Measurements from ENCODE around the gene PCDH12.

PCDH12 gene

GRCh38 chr5:141965071-141965470, 7.1 kb upstream of the PCDH12 start:
- no peak for DNase-seq (ENCODE audit: insufficient read length)
- FAIRE-seq, result no peak
- no peak for TF ChIP-seq POLR2AphosphoS5 (IDR thresholded peaks at IDR 0.05; ENCODE audit: low read depth, low read length)
- no peak for TF ChIP-seq POLR2A (IDR thresholded peaks at IDR 0.05; ENCODE audit: low read depth, low read length)
- TF ChIP-seq TAF1 (IDR thresholded peaks at IDR 0.05; ENCODE audit: borderline replicate concordance, low read depth, low read length), result no peak

- TF ChIP-seq POLR2A (IDR thresholded peaks at IDR 0.05; ENCODE audit: low read depth, low read length) (no peak), POLR2AphosphoS5 (IDR thresholded peaks at IDR 0.05; ENCODE audit: low read depth, low read length) (no peak), TAF1 (IDR thresholded peaks at IDR 0.05; ENCODE audit: borderline replicate concordance, low read depth, low read length) (no peak)
- FAIRE-seq (no peak), DNase-seq (ENCODE audit: insufficient read length) (no peak)
These were observed 5.7 kb upstream of the PCDH12 start for GRCh38 chr5:141963701-141964100.

GRCh38 chr5:141961466-141961865, 3.5 kb upstream of the PCDH12 start:
- TF ChIP-seq POLR2AphosphoS5 (IDR thresholded peaks at IDR 0.05; ENCODE audit: low read depth, low read length), result no peak
- TF ChIP-seq POLR2A (IDR thresholded peaks at IDR 0.05; ENCODE audit: low read depth, low read length), result no peak
- TF ChIP-seq TAF1 (IDR thresholded peaks at IDR 0.05; ENCODE audit: borderline replicate concordance, low read depth, low read length), result no peak
- FAIRE-seq (no peak), DNase-seq (ENCODE audit: insufficient read length) (no peak)

- no peak for TF ChIP-seq POLR2AphosphoS5 (IDR thresholded peaks at IDR 0.05; ENCODE audit: low read depth, low read length)
- DNase-seq (ENCODE audit: insufficient read length), result peak; percentile 75
- FAIRE-seq, result peak; percentile 90
These were observed 2.7 kb upstream of the PCDH12 start for GRCh38 chr5:141960449-141961323.

GRCh38 chr5:141960018-141960417, 2.0 kb upstream of the PCDH12 start:
- FAIRE-seq (no peak), DNase-seq (ENCODE audit: insufficient read length) (no peak)
- TF ChIP-seq TAF1 (IDR thresholded peaks at IDR 0.05; ENCODE audit: borderline replicate concordance, low read depth, low read length) (no peak), POLR2A (IDR thresholded peaks at IDR 0.05; ENCODE audit: low read depth, low read length) (no peak), POLR2AphosphoS5 (IDR thresholded peaks at IDR 0.05; ENCODE audit: low read depth, low read length) (no peak)

GRCh38 chr5:141958546-141959172, 657 bp upstream of the PCDH12 start:
- DNase-seq (ENCODE audit: insufficient read length) (no peak), FAIRE-seq (no peak)

GRCh38 chr5:141957367-141957996, 520 bp downstream of the PCDH12 start:
- DNase-seq (ENCODE audit: insufficient read length) (no peak), FAIRE-seq (no peak)
- TF ChIP-seq TAF1 (IDR thresholded peaks at IDR 0.05; ENCODE audit: borderline replicate concordance, low read depth, low read length) (no peak), POLR2AphosphoS5 (IDR thresholded peaks at IDR 0.05; ENCODE audit: low read depth, low read length) (no peak), POLR2A (IDR thresholded peaks at IDR 0.05; ENCODE audit: low read depth, low read length) (no peak)

More at GRCh38 chr5:141958546-141959172, 657 bp upstream of the PCDH12 start:
- TF ChIP-seq POLR2AphosphoS5 (IDR thresholded peaks at IDR 0.05; ENCODE audit: low read depth, low read length) (no peak), TAF1 (IDR thresholded peaks at IDR 0.05; ENCODE audit: borderline replicate concordance, low read depth, low read length) (no peak), POLR2A (IDR thresholded peaks at IDR 0.05; ENCODE audit: low read depth, low read length) (no peak)

- no peak for FAIRE-seq
- DNase-seq (ENCODE audit: insufficient read length), result no peak
- TF ChIP-seq POLR2AphosphoS5 (IDR thresholded peaks at IDR 0.05; ENCODE audit: low read depth, low read length), result no peak
- no peak for TF ChIP-seq TAF1 (IDR thresholded peaks at IDR 0.05; ENCODE audit: borderline replicate concordance, low read depth, low read length)
- no peak for TF ChIP-seq POLR2A (IDR thresholded peaks at IDR 0.05; ENCODE audit: low read depth, low read length)
These were observed 3.8 kb downstream of the PCDH12 start for GRCh38 chr5:141954194-141954593.

- DNase-seq (ENCODE audit: insufficient read length), result no peak
- no peak for TF ChIP-seq TAF1 (IDR thresholded peaks at IDR 0.05; ENCODE audit: borderline replicate concordance, low read depth, low read length)
- no peak for TF ChIP-seq POLR2AphosphoS5 (IDR thresholded peaks at IDR 0.05; ENCODE audit: low read depth, low read length)
- TF ChIP-seq POLR2A (IDR thresholded peaks at IDR 0.05; ENCODE audit: low read depth, low read length), result no peak
- FAIRE-seq, result no peak
These were observed 6.0 kb downstream of the PCDH12 start for GRCh38 chr5:141952020-141952419.

- FAIRE-seq, result peak; percentile 33
These were observed 6.6 kb downstream of the PCDH12 start for GRCh38 chr5:141951332-141951781.

GRCh38 chr5:141950207-141951005, 7.6 kb downstream of the PCDH12 start:
- no peak for DNase-seq (ENCODE audit: insufficient read length)
- FAIRE-seq, result no peak
- TF ChIP-seq POLR2A (IDR thresholded peaks at IDR 0.05; ENCODE audit: low read depth, low read length) (no peak), TAF1 (IDR thresholded peaks at IDR 0.05; ENCODE audit: borderline replicate concordance, low read depth, low read length) (no peak), POLR2AphosphoS5 (IDR thresholded peaks at IDR 0.05; ENCODE audit: low read depth, low read length) (no peak)

More at GRCh38 chr5:141951332-141951781, 6.6 kb downstream of the PCDH12 start:
- peak; percentile 41 for DNase-seq (ENCODE audit: insufficient read length)
- TF ChIP-seq POLR2A (IDR thresholded peaks at IDR 0.05; ENCODE audit: low read depth, low read length) (no peak), POLR2AphosphoS5 (IDR thresholded peaks at IDR 0.05; ENCODE audit: low read depth, low read length) (no peak), TAF1 (IDR thresholded peaks at IDR 0.05; ENCODE audit: borderline replicate concordance, low read depth, low read length) (no peak)

All from GM12892 (cell line).